ENCODE results near the gene PLXND1. TPM values are rescaled to one million over a fixed set of nuclear protein-coding genes. Genes with fewer than 3 reads are reported as not detected.
A peak's percentile ranks its signal among the peaks of the same experiment; 100 is the strongest.

The PLXND1 gene
- total RNA-seq, 1 donor from 2014 or later, result 9.0 TPM

DNA sequence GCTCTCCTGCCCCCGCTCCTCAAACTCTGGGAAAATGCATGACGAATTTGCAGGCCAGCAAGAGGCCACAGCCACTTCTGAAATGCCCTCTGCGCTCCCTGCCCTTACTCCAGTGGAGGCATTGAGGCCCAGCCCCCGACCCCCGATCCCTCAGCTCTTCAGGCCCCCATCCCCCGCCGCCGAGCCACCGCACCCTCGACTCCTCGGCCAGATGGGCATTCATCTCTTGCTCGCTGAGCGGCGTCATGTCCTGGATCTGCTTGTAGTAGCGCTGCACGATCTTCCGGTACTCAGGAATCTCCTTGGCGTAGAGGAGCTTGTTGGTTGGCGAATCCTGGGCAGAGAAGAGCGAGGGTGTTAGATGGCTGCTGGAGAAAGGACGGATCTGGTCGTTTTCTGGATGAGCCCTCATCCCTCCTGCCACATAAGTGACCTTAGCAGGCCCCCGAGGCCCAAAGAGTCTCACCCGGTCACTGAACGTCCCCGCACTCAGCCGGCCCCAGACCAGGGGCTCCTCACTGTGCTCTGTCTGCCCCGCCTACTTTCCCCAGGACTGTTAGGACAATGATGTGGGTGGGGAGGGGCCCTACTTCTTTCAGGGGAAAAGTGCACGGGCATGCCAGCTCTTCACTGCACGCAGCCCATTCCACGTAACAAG lies 49.5 kb downstream of the PLXND1 start:
- H3K4me2 ChIP-seq, result peak overlapping the region; percentile 0
- no peaks in the 10 kb centered on the region for H3K27me3 ChIP-seq
- peaks cover 52% of the 10 kb centered on the region for H3K4me1 Mint-ChIP-seq
- H3F3A ChIP-seq (ENCODE audit: low read depth), result peaks cover 9% of the 10 kb centered on the region
- peaks cover 53% of the 10 kb centered on the region for H3K4me1 ChIP-seq
- no peak overlapping the region for H3K4me3 ChIP-seq
- peaks cover 8% of the 10 kb centered on the region for H3K27me3 Mint-ChIP-seq (ENCODE audit: insufficient read depth, low read depth)
- no peaks in the 10 kb centered on the region for H4K20me1 ChIP-seq (ENCODE audit: low read depth)
- TF ChIP-seq, protein P1, sequence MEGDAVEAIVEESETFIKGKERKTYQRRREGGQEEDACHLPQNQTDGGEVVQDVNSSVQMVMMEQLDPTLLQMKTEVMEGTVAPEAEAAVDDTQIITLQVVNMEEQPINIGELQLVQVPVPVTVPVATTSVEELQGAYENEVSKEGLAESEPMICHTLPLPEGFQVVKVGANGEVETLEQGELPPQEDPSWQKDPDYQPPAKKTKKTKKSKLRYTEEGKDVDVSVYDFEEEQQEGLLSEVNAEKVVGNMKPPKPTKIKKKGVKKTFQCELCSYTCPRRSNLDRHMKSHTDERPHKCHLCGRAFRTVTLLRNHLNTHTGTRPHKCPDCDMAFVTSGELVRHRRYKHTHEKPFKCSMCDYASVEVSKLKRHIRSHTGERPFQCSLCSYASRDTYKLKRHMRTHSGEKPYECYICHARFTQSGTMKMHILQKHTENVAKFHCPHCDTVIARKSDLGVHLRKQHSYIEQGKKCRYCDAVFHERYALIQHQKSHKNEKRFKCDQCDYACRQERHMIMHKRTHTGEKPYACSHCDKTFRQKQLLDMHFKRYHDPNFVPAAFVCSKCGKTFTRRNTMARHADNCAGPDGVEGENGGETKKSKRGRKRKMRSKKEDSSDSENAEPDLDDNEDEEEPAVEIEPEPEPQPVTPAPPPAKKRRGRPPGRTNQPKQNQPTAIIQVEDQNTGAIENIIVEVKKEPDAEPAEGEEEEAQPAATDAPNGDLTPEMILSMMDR (IDR thresholded peaks at IDR 0.05), result no peak
- TF ChIP-seq EZH2 (IDR thresholded peaks at IDR 0.05) (no peak), EZH2phosphoT487 (IDR thresholded peaks at IDR 0.05) (no peak)
- peak; percentile 27 for DNase-seq (ENCODE audit: low spot score)
- no peak overlapping the region for H3K27ac Mint-ChIP-seq
- H3K9me3 Mint-ChIP-seq, result no peaks in the 10 kb centered on the region
- no peaks in the 10 kb centered on the region for H3K36me3 Mint-ChIP-seq
- no peak overlapping the region for H3K4me3 Mint-ChIP-seq
- H2AFZ ChIP-seq (replicated peaks), result no peak overlapping the region
- H3K36me3 ChIP-seq, result no peaks in the 10 kb centered on the region
- H3K27ac ChIP-seq, result no peak overlapping the region
- no peak overlapping the region for H3K9ac ChIP-seq
- no peaks in the 10 kb centered on the region for H3K9me3 ChIP-seq (ENCODE audit: low read depth)
- no peaks in the 10 kb centered on the region for H3K79me2 ChIP-seq (ENCODE audit: low read depth)

DNA sequence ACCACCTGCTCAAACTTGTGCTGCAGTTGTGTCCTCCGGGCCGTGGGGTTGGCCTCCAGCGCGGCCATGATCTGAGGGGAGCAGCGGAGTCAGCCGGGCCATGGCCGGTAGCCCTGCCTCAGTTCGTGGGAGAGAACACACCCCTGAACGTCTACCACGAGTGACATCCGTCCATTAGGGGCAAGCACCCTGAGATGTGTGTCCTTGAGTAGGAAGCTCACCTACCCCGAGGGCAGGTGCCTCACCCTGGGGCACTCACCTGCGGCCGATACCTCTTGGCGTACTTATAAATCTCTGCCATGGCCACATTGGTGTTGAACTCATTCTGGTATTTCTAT lies 50.1 kb downstream of the PLXND1 start:
- Histone ChIP-seq H2AFZ (replicated peaks) (no peak overlapping the region), H3K9ac (no peak overlapping the region), H3F3A (ENCODE audit: low read depth) (peaks cover 9% of the 10 kb centered on the region), H3K36me3 (no peaks in the 10 kb centered on the region), H3K27me3 (no peaks in the 10 kb centered on the region), H3K4me2 (no peak overlapping the region), H4K20me1 (ENCODE audit: low read depth) (no peaks in the 10 kb centered on the region), H3K4me3 (no peak overlapping the region), H3K4me1 (peaks cover 52% of the 10 kb centered on the region), H3K27ac (no peak overlapping the region), H3K9me3 (ENCODE audit: low read depth) (no peaks in the 10 kb centered on the region), H3K79me2 (ENCODE audit: low read depth) (no peaks in the 10 kb centered on the region)
- TF ChIP-seq EZH2 (IDR thresholded peaks at IDR 0.05) (no peak), EZH2phosphoT487 (IDR thresholded peaks at IDR 0.05) (no peak)
- TF ChIP-seq, protein P1 (IDR thresholded peaks at IDR 0.05), result no peak
- Mint-ChIP-seq H3K27ac (no peak overlapping the region), H3K4me1 (peaks cover 59% of the 10 kb centered on the region), H3K36me3 (no peaks in the 10 kb centered on the region), H3K9me3 (no peaks in the 10 kb centered on the region), H3K27me3 (ENCODE audit: insufficient read depth, low read depth) (peaks cover 11% of the 10 kb centered on the region), H3K4me3 (no peak overlapping the region)
- no peak for DNase-seq (ENCODE audit: low spot score)

DNA sequence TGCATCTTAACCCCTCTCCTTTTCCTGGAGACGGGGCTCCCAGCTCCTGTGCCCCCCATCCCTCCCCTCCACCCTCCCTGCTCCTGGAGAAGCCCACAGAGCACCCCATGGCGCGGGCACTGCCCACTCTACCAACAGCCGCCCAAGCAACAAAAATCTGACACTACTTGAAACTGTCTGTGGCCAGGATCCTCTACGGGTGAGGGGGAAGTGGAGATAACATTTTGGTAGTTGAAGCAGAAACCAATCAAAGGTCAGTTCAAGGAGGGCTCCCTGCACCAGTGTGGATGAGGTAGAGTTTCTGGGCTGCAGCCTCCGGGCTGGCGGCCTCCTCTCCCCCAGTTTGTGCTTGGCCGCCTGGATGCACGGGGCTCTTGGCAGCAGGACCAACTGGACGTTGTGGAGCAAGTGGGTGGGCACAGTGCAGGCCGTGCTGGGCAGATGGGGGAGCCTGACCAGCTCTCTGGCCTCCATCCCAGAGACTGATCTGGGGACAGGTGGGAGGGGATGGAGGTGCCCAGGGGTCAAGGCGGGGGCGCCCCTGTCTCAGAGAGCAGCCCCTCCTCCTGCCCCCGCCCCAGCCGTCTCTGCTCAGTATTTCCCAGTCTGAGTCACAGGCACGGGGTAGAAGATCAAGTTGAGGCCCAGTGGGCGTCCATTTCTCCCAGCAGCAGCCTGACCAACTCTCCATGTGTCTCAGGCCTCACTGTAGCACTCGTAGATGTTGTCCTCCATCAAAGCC lies 50.7 kb downstream of the PLXND1 start:
- peaks cover 46% of the 10 kb centered on the region for H3K4me1 ChIP-seq
- H3K9me3 ChIP-seq (ENCODE audit: low read depth), result no peaks in the 10 kb centered on the region
- H2AFZ ChIP-seq (replicated peaks), result no peak overlapping the region
- H3K4me3 ChIP-seq, result no peak overlapping the region
- H3K27me3 ChIP-seq, result no peaks in the 10 kb centered on the region
- H3K36me3 ChIP-seq, result no peaks in the 10 kb centered on the region
- no peak for TF ChIP-seq EZH2phosphoT487 (IDR thresholded peaks at IDR 0.05)
- no peak for TF ChIP-seq EZH2 (IDR thresholded peaks at IDR 0.05)
- TF ChIP-seq, protein P1 (IDR thresholded peaks at IDR 0.05), result no peak
- H3K27ac Mint-ChIP-seq, result no peak overlapping the region
- H3K27me3 Mint-ChIP-seq (ENCODE audit: insufficient read depth, low read depth), result peaks cover 12% of the 10 kb centered on the region
- no peak overlapping the region for H3K9ac ChIP-seq
- H3K4me3 Mint-ChIP-seq, result no peak overlapping the region
- no peak overlapping the region for H3K4me2 ChIP-seq
- peaks cover 9% of the 10 kb centered on the region for H3F3A ChIP-seq (ENCODE audit: low read depth)
- no peak overlapping the region for H3K27ac ChIP-seq
- no peaks in the 10 kb centered on the region for H4K20me1 ChIP-seq (ENCODE audit: low read depth)
- H3K79me2 ChIP-seq (ENCODE audit: low read depth), result no peaks in the 10 kb centered on the region
- H3K9me3 Mint-ChIP-seq, result no peaks in the 10 kb centered on the region
- H3K4me1 Mint-ChIP-seq, result peaks cover 59% of the 10 kb centered on the region
- DNase-seq (ENCODE audit: low spot score), result no peak
- H3K36me3 Mint-ChIP-seq, result no peaks in the 10 kb centered on the region

Data from neural progenitor cell (in vitro differentiated cells).